LNCaP clone FGC (cell line): Measurements from ENCODE around the gene SLC43A1.
A peak's percentile ranks its signal among the peaks of the same experiment; 100 is the strongest.

ENCODE experiments used
- DNase-seq: peaks from one replicate; pipeline ENCODE4 v3.0.0-alpha.2; 2011; ENCODE audit warnings: low read depth
- H3K4me3 ChIP-seq: 2 replicates; pipeline ENCODE4 v1.5.1; 2011; ENCODE audit warnings: mild to moderate bottlenecking, low read depth, low read length, control low read depth
- TF ChIP-seq, protein P1 (sequence below): IDR thresholded peaks from 2 replicates; pipeline ENCODE4 v1.5.1; 2012; ENCODE audit warnings: mild to moderate bottlenecking; ENCODE audit not compliant: control insufficient read depth, insufficient read depth; ENCODE audit errors: extremely low read depth

The SLC43A1 gene

DNA sequence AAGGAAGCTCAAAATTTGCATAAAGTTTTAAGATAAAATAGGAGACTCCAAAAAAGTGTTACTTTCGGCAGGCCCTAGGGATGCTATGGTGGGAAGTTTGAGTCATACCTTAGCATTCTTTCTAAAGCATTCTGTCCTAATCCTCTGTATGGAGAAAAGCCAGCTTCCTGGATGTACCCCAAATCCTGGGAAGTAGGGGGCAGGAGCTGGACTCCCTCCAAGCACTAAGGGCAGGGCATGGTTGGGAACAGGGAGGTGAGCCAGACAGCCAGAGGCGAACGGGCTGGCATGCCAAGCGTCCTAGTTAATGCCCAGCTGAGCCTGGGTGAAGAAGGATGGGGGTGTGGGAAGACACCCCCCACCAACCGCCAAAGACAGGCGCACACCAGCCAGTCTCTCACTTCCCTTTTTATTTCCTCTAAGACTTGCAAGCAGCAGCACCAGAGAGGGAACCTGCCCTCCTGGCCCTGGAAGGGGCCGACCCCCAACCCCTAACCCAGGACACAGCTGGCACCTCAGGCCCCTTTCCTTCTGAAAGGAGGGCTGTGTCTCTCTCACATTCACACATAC lies 31.3 kb downstream of the SLC43A1 start:
- no peak overlapping the region for H3K4me3 ChIP-seq
- no peak for DNase-seq
- TF ChIP-seq, protein P1, sequence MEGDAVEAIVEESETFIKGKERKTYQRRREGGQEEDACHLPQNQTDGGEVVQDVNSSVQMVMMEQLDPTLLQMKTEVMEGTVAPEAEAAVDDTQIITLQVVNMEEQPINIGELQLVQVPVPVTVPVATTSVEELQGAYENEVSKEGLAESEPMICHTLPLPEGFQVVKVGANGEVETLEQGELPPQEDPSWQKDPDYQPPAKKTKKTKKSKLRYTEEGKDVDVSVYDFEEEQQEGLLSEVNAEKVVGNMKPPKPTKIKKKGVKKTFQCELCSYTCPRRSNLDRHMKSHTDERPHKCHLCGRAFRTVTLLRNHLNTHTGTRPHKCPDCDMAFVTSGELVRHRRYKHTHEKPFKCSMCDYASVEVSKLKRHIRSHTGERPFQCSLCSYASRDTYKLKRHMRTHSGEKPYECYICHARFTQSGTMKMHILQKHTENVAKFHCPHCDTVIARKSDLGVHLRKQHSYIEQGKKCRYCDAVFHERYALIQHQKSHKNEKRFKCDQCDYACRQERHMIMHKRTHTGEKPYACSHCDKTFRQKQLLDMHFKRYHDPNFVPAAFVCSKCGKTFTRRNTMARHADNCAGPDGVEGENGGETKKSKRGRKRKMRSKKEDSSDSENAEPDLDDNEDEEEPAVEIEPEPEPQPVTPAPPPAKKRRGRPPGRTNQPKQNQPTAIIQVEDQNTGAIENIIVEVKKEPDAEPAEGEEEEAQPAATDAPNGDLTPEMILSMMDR, result no peak

DNA sequence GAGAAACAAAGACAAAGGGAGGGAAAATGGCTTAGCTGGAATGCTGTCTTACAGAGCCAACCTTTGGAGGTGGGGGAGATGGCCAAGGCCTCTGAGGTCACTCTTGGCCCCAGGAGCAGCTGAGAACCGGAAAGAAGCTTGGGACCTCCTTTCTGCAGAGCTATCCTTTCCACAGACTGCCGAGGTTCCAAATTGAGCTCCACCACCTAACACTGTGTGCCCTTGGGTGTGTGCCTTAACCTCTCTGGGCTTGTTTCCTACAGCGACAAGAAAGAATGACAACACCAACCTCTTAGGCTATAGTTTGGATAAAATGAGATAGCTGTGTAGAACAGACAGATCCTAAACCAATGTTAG lies 32.0 kb downstream of the SLC43A1 start:
- DNase-seq, result no peak
- TF ChIP-seq, protein P1, result no peak
- H3K4me3 ChIP-seq, result no peak overlapping the region

DNA sequence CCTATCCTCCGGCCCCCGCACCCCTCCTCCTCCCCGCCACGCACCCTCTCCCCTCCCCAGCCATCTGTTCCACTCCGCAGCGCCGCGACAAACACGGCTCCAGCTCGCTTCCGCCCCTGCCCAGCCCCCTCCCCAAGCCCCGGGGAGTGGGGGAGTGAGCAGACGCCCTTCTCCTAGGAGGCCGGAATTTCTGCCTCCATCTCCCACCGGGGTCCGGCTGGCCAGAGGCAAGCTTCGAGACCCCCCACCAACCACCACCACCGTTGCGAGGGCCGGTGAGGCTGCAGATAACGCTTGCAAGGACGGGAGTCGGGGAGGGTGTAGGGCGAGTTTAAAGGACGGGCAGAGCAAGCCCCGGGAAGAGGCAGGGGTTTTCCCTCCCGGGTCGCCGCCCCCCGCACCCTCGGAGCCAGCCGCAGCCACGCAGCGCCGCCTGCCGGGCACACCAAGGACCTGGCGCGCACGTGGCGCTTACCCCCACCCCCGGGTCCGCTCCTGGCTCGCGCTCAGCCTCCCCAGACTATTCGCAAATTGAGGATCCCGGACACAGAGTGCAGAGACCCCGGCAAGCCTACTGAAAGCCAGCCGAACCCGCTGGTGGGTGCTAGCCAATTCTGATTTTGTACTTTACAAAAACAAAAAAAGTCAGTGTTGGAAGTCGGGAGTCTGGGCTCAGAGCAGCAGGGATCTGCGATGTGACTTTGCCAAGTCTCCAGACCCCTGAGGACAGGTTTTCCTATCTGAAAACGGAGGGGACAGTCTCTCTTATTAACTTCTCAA lies 32.5 kb downstream of the SLC43A1 start:
- no peak for DNase-seq
- TF ChIP-seq, protein P1, result no peak
- H3K4me3 ChIP-seq, result no peak overlapping the region

DNA sequence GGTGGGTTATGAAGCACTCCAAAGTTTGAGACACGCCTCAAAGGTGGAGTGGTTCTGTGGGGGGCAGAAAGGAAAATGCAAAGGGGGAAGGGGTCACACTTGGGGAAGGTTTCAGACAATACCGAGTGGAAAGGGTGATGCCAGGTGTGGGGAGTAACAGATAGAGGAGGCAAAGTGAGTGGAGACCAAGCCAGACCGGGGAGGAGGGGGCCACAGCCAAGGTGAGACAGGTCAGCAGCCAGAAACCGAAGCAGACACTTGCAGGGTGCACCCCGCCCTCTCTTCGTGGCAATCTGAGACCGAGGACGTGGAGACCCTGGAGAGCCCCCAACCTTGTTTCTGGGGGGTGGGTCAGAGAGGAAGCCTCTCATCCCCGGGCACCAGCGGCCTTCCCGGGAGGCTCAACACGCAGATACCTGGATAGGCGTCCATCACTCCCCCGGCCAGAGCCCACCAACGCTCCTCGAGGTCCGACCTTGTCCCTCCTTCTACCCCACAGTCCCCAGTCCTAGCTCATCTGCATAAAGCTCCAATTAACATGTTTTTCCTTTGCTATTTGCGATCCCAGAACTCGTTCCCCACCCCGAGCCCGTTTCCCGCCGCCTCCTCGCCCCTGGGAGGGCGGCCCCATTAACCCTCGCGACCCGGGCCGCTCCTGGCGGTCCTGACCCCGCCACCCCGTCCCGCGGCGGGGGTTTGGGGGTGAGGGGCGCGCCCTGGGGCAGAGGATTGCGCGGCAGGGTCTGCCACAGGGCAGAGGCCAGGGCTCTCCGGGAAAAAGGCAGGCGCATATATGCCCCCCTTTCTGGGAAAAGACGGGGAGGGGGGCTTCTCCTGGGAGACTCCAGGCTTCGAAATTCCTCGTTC lies 33.4 kb downstream of the SLC43A1 start:
- TF ChIP-seq, protein P1, result no peak
- DNase-seq, result no peak
- no peak overlapping the region for H3K4me3 ChIP-seq

DNA sequence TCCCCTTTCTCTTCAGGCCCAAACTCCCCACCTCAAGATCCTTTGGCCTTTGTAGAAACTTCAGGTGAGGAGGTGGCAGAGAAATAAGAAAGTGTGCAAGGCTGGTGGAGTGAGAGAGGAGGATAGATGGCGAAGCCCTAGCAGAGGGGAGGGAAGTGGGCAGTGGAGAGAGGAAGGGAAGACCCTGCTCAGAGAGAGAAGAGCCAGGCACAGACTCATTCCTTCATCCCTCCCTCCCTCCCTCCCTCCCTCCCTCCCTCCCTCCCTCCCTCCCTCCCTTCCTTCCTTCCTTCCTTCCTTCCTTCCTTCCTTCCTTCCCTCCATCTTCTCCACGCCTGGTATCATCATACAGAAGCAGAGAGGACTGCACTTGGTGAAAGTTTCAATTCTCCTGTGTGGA lies 34.2 kb downstream of the SLC43A1 start:
- H3K4me3 ChIP-seq, result no peak overlapping the region
- TF ChIP-seq, protein P1, result no peak

DNA sequence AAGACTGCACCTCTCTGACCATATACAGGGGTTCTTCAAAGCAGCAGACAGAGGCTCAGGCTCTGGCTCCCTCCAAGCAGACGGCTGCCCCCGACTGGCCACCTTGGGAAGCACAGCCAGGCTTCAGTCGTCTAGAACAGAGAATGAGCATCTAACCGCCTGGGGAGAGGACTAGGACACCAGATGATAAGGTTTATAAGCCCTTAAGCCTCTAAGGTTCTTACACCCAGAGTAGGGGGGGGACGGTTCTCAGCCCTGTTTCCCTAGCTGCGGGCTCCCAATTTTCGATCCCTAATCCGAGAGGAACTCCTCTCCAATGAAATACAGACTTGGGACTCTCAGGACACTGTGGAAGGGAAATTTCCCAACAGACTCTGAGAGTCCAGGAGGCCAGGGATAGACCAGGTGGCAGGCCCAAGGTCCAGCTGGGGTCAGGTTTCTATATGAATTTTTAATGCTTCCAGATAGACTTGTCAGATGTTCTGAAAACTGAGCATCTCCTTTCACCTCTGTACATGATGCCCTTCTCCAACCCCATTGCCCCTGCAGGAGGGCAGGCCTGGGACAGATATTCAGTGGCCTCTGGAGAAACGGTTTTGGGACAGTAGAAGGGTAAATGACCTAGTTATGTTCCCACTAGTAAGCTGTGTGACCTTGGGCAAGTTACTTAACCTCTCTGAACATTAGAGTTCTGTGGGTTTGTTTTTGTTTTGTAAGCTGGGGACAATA lies 34.9 kb downstream of the SLC43A1 start:
- H3K4me3 ChIP-seq, result no peak overlapping the region
- DNase-seq, result no peak
- TF ChIP-seq, protein P1, result peak; percentile 68

More for the DNA sequence above, 34.2 kb downstream of the SLC43A1 start:
- no peak for DNase-seq
